GM12875 (cell line): ENCODE measurements around the gene CHKA.

ENCODE experiments used
- H3K4me3 ChIP-seq: one replicate; pipeline ENCODE4 v1.5.1; 2011; ENCODE audit warnings: low read depth, low read length, control low read depth
- CTCF ChIP-seq: IDR thresholded peaks from 2 replicates; pipeline ENCODE4 v1.5.1; 2011; ENCODE audit warnings: low read depth, mild to moderate bottlenecking, control low read depth, inconsistent platforms, low read length, moderate library complexity, borderline replicate concordance; ENCODE audit not compliant: insufficient read depth

The CHKA gene

GRCh38 chr11:68074584-68075352 is 46.4 kb downstream of the CHKA start:
- H3K4me3 ChIP-seq: no peak overlapping the region
- TF ChIP-seq CTCF: no peak

GRCh38 chr11:68071281-68072048 is 49.7 kb downstream of the CHKA start:
- TF ChIP-seq CTCF: no peak
- H3K4me3 ChIP-seq: no peak overlapping the region

GRCh38 chr11:68067991-68068390 is 53.2 kb downstream of the CHKA start:
- no peak overlapping the region for H3K4me3 ChIP-seq
- no peak for TF ChIP-seq CTCF

- no peak overlapping the region for H3K4me3 ChIP-seq
- no peak for TF ChIP-seq CTCF
These were observed 54.4 kb downstream of the CHKA start for GRCh38 chr11:68066742-68067141.

GRCh38 chr11:68065841-68066240 is 55.3 kb downstream of the CHKA start:
- no peak for TF ChIP-seq CTCF
- no peak overlapping the region for H3K4me3 ChIP-seq

- no peak for TF ChIP-seq CTCF
- H3K4me3 ChIP-seq: no peak overlapping the region
These were observed 56.3 kb downstream of the CHKA start for GRCh38 chr11:68064926-68065325.

- no peak overlapping the region for H3K4me3 ChIP-seq
- TF ChIP-seq CTCF: no peak
These were observed 59.7 kb downstream of the CHKA start for GRCh38 chr11:68061508-68061907.
